K562 (cell line): Measurements from ENCODE around the gene GPR15LG. TPM values are rescaled to one million over a fixed set of nuclear protein-coding genes. Genes with fewer than 3 reads are reported as not detected.

ENCODE experiments used
- BCOR ChIP-seq: fragments of 450-650 bp; IDR thresholded peaks from 2 replicates; pipeline ENCODE4 v1.6.1; 2016
- CREBBP ChIP-seq: IDR thresholded peaks from one replicate; pipeline ENCODE4 v1.6.1; 2012; ENCODE audit warnings: low read depth, mild to moderate bottlenecking, control low read depth, inconsistent platforms, low read length
- NR2C1 ChIP-seq, 2 experiments: fragments of 450-650 bp; IDR thresholded peaks; 2 replicates each; pipeline ENCODE4 v1.6.1; 2017; ENCODE audit warnings: mild to moderate bottlenecking in 2 of 2, antibody characterized with exemption in 1 of 2, inconsistent platforms in 1 of 2, missing compliant biosample characterization in 1 of 2, missing genetic modification characterization in 1 of 2
- RB1 ChIP-seq: fragments of 450-650 bp; IDR thresholded peaks from 2 replicates; pipeline ENCODE4 v1.6.1; 2017; ENCODE audit warnings: low read depth, mild to moderate bottlenecking
- SMAD4 ChIP-seq: fragments of 250-450 bp; sonication (Bioruptor Pico); conservative IDR thresholded peaks from 2 replicates; pipeline ENCODE4 v1.8.0; 2021; ENCODE audit warnings: inconsistent platforms, mild to moderate bottlenecking, moderate library complexity
- TBP ChIP-seq: optimal IDR thresholded peaks from 2 replicates; pipeline ENCODE3; 2011; ENCODE audit warnings: low read depth, low read length, improper control_type of control experiment
- XRCC5 ChIP-seq: fragments of 200-400 bp; formaldehyde crosslinking; IDR thresholded peaks from 2 replicates; pipeline ENCODE4 v1.6.1; 2017; ENCODE audit warnings: low read depth, mild to moderate bottlenecking, low read length
- ZNF436 ChIP-seq: fragments of 250-450, 450-650 bp; sonication (Bioruptor Pico); formaldehyde crosslinking; IDR thresholded peaks from 2 replicates; pipeline ENCODE4 v1.7.0; 2020; ENCODE audit warnings: mild to moderate bottlenecking
- polyA plus RNA-seq, 8 experiments: library from polyadenylated mRNA; depleted of rRNA in 4 of 8; stranded (reverse) in 5 of 8; unstranded in 3 of 8; fragments of >200 nt; fragmentation: Nextera tagmentation in 2 of 8; fragmentation: Illumina TruSeq in 1 of 8; extraction: Ambion mirVana in 2 of 8; extraction: Trizol in 1 of 8; gene quantifications; 2 replicates each; pipeline versions ENCODE4 v1.2.1 to v1.2.3, GENCODE V29; 2011 to 2014; ENCODE audit warnings: inconsistent platforms in 1 of 8, missing spikeins in 1 of 8
- total RNA-seq, 7 experiments: library from RNA; depleted of rRNA in 6 of 7; stranded (reverse); fragments of >200 nt in 6 of 7; fragmentation: Illumina TruSeq in 2 of 7; extraction: Trizol in 2 of 7; gene quantifications; 2 replicates each; pipeline versions ENCODE4 v1.2.1 to v1.2.3, GENCODE V29; 2011 to 2021; ENCODE audit warnings: low replicate concordance in 1 of 7
- TF ChIP-seq, protein P1 (sequence below), 2 experiments: fragments of 450-650 bp; formaldehyde crosslinking in 1 of 2; IDR thresholded peaks; 2 replicates each; pipeline versions ENCODE4 v1.4.0 to v1.6.1; 2014 to 2020; ENCODE audit warnings: mild to moderate bottlenecking in 2 of 2, borderline replicate concordance in 1 of 2, low read depth in 1 of 2
- TF ChIP-seq, protein P2 (sequence below): fragments of 450-650 bp; formaldehyde crosslinking; conservative IDR thresholded peaks from 2 replicates; pipeline ENCODE4 v1.4.0; 2022; ENCODE audit warnings: mild to moderate bottlenecking, missing genetic modification characterization
- TF ChIP-seq, protein P3 (sequence below): sonication (generic); formaldehyde crosslinking; IDR thresholded peaks from 2 replicates; pipeline ENCODE4 v1.8.0; 2022; ENCODE audit warnings: mild to moderate bottlenecking, missing genetic modification reagents, borderline replicate concordance
- TF ChIP-seq, protein P4 (sequence below): fragments of 250-450 bp; sonication (Bioruptor Pico); IDR thresholded peaks from 2 replicates; pipeline ENCODE4 v1.8.0; 2022; ENCODE audit warnings: moderate library complexity, mild to moderate bottlenecking, inconsistent platforms

GPR15LG gene
- total and polyA plus RNA-seq, 9 of the 15 experiments (the other 6 are each of a cell fraction or from before 2014, with no cell fraction given) = 0.51 TPM; not detected in 8

DNA sequence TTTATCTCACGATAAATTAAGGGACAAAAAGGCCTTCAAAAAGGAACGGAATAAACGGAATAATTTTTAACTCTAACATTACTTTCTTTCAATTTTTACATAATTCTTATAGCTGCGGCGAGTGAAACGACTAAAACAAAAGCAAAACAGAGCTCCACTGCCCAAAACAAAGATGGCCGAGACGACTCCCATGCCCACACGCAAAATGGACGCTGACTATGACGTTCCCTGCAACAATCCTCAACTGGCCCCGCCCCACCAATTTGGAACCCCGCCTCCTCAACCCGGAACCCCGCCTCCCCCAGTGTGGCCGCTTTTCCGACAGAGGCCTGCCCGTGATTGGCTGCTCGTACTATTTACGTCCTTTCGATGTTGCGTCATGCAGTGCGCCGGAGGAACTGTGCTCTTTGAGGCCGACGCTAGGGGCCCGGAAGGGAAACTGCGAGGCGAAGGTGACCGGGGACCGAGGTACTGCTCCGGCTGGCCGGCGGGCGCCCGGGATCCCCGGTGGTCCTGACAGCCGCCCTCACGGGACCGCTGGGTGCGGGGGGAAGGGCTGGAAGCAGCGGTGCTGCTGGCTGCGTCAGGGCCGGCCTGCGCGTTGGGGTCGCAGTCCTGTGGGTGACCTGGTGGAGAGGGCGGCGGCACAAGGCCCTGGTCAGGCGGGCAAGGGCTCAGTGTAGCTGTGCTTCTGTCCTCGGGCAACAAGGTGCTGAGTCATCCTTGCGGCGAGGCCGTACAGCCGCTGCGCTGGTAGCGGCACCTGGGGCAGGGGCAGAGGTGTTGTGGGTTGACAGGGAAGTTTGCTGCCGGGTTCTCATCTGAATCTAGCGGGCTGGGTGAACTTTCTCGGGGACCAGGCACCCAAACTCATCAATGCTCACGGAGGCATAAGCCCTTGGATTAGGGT is 34.2 kb upstream of the GPR15LG start, which contains the start of gene GHITM (continued):
- TF ChIP-seq, protein P1, sequence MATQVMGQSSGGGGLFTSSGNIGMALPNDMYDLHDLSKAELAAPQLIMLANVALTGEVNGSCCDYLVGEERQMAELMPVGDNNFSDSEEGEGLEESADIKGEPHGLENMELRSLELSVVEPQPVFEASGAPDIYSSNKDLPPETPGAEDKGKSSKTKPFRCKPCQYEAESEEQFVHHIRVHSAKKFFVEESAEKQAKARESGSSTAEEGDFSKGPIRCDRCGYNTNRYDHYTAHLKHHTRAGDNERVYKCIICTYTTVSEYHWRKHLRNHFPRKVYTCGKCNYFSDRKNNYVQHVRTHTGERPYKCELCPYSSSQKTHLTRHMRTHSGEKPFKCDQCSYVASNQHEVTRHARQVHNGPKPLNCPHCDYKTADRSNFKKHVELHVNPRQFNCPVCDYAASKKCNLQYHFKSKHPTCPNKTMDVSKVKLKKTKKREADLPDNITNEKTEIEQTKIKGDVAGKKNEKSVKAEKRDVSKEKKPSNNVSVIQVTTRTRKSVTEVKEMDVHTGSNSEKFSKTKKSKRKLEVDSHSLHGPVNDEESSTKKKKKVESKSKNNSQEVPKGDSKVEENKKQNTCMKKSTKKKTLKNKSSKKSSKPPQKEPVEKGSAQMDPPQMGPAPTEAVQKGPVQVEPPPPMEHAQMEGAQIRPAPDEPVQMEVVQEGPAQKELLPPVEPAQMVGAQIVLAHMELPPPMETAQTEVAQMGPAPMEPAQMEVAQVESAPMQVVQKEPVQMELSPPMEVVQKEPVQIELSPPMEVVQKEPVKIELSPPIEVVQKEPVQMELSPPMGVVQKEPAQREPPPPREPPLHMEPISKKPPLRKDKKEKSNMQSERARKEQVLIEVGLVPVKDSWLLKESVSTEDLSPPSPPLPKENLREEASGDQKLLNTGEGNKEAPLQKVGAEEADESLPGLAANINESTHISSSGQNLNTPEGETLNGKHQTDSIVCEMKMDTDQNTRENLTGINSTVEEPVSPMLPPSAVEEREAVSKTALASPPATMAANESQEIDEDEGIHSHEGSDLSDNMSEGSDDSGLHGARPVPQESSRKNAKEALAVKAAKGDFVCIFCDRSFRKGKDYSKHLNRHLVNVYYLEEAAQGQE (IDR thresholded peaks at IDR 0.05; ENCODE audit: borderline replicate concordance) = no peak
- TF ChIP-seq, protein P1 (CRISPR knock-in tag; IDR thresholded peaks at IDR 0.05; ENCODE audit: low read depth) = peak; percentile 85; the same call in 1 of the 2 replicates
- TF ChIP-seq CREBBP (no peak), XRCC5 (peak; percentile 43; the same call in 1 of the 2 replicates), SMAD4 (CRISPR knock-in tag) (0 out of 2 replicates have a peak, but pooled peaks have one; percentile 53), BCOR (no peak), TBP (peak; percentile 84), ZNF436 (no peak), NR2C1 (IDR thresholded peaks at IDR 0.05) (peak; percentile 90), NR2C1 (tag; IDR thresholded peaks at IDR 0.05) (peak; percentile 93), RB1 (peak; percentile 84; the same call in 1 of the 2 replicates)
- TF ChIP-seq, protein P2, sequence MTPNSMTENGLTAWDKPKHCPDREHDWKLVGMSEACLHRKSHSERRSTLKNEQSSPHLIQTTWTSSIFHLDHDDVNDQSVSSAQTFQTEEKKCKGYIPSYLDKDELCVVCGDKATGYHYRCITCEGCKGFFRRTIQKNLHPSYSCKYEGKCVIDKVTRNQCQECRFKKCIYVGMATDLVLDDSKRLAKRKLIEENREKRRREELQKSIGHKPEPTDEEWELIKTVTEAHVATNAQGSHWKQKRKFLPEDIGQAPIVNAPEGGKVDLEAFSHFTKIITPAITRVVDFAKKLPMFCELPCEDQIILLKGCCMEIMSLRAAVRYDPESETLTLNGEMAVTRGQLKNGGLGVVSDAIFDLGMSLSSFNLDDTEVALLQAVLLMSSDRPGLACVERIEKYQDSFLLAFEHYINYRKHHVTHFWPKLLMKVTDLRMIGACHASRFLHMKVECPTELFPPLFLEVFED (CRISPR knock-in tag) = no peak
- TF ChIP-seq, protein P3, sequence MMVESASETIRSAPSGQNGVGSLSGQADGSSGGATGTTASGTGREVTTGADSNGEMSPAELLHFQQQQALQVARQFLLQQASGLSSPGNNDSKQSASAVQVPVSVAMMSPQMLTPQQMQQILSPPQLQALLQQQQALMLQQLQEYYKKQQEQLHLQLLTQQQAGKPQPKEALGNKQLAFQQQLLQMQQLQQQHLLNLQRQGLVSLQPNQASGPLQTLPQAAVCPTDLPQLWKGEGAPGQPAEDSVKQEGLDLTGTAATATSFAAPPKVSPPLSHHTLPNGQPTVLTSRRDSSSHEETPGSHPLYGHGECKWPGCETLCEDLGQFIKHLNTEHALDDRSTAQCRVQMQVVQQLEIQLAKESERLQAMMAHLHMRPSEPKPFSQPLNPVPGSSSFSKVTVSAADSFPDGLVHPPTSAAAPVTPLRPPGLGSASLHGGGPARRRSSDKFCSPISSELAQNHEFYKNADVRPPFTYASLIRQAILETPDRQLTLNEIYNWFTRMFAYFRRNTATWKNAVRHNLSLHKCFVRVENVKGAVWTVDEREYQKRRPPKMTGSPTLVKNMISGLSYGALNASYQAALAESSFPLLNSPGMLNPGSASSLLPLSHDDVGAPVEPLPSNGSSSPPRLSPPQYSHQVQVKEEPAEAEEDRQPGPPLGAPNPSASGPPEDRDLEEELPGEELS (CRISPR knock-in tag) = peak; percentile 92
- TF ChIP-seq, protein P4, sequence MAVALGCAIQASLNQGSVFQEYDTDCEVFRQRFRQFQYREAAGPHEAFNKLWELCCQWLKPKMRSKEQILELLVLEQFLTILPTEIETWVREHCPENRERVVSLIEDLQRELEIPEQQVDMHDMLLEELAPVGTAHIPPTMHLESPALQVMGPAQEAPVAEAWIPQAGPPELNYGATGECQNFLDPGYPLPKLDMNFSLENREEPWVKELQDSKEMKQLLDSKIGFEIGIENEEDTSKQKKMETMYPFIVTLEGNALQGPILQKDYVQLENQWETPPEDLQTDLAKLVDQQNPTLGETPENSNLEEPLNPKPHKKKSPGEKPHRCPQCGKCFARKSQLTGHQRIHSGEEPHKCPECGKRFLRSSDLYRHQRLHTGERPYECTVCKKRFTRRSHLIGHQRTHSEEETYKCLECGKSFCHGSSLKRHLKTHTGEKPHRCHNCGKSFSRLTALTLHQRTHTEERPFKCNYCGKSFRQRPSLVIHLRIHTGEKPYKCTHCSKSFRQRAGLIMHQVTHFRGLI (CRISPR knock-in tag) = no peak
